GM12874 (cell line): Measurements from ENCODE around the gene UFSP2.

Experiments
- TF ChIP-seq, protein P1 (sequence below): IDR thresholded peaks from 2 replicates; pipeline ENCODE4 v1.5.1; 2011; ENCODE audit warnings: low read depth, mild to moderate bottlenecking, control low read depth, low read length, moderate library complexity; ENCODE audit not compliant: insufficient read depth

UFSP2 gene

DNA sequence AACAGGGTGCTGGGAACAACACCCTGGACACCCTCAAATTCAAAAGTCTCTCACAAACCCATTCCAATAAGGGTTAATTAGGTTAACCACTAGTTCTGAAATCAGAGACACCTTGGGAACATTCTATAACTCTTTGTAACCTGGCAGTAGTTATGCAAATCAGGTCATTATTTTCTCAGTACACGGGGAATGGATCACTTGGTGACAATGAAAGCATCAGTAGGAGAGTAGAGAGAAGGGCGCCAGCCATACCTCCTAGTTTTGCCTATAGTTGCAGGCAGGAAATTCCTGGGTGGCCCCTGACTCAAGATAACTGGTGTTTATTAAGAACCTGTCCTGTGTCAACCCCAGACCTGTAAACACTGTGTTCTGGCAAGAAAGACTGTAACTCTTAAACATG is 43.2 kb upstream of the UFSP2 start:
- TF ChIP-seq, protein P1, sequence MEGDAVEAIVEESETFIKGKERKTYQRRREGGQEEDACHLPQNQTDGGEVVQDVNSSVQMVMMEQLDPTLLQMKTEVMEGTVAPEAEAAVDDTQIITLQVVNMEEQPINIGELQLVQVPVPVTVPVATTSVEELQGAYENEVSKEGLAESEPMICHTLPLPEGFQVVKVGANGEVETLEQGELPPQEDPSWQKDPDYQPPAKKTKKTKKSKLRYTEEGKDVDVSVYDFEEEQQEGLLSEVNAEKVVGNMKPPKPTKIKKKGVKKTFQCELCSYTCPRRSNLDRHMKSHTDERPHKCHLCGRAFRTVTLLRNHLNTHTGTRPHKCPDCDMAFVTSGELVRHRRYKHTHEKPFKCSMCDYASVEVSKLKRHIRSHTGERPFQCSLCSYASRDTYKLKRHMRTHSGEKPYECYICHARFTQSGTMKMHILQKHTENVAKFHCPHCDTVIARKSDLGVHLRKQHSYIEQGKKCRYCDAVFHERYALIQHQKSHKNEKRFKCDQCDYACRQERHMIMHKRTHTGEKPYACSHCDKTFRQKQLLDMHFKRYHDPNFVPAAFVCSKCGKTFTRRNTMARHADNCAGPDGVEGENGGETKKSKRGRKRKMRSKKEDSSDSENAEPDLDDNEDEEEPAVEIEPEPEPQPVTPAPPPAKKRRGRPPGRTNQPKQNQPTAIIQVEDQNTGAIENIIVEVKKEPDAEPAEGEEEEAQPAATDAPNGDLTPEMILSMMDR: no peak

DNA sequence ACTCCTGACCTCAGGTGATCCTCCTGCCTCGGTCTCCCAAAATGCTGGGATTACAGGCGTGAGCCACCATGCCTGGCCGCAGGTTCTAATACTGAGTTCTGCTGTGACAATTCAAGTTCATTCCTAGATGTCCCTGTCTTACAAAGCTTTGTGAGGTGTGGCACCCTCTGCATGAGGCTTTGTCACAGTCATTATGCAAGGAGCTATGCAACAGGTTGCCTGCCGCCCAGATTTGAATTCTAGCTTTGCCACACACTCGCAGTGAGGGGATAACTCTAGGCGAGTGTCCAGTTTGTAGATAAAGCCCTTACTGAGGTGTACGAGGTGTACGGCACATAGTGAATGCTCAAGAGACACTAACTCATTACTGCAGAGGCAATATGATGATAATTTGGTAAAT is 42.2 kb upstream of the UFSP2 start:
- TF ChIP-seq, protein P1: no peak

DNA sequence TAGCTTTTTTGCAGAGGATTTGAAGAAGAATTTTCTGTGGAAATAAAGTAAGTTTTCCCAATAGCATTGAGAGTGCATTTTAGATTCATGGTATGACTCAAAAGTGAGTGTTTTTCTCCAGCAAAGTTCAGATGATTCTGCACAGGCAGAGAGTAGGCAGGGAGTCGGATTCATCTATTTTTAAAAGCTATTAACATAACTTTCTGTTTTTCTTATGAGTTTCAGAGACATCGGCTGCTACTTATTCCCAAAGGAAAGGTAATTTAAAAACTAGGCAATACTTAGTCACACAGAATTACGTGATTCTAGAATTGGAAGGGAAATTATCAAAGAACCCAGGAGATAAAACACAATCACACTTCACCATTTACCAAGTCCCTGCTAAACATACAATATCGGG is 41.3 kb upstream of the UFSP2 start:
- TF ChIP-seq, protein P1: no peak

DNA sequence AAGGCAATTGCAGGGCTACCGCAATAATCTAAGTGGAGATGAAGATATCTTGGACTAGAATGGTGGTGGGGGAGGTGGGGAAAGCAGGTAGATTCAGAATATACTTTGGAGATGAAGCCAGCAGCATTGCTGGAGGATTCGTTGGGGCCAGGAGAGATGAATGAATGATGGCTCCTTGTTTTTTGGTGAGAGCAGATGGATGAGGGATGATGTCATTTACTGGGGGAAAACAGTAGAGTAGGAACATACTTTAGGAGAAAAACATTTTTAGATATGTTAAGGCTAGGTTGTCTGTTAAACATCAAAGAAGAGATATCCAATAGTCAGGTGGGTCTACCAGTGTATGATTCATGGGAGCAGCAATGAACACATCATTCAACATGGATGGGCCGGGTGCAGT is 39.9 kb upstream of the UFSP2 start:
- TF ChIP-seq, protein P1: no peak

DNA sequence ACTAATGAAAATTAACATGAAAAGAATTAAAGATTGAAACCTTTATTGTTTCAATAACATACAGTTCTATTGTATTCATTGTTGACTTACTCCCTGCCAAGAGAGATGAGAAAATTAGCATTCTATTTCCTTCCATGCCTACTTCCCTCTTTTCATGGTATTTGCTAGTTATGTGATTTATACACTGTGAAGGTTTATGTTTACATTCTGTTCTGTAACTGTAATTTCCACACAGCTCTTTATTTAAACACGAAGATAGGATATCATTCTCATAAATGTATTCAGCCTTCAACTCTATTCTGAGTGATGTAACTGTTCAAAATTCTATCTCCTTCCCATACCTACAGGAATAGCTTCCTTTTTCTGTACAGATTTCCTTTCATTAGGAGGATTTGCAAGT is 39.1 kb upstream of the UFSP2 start:
- TF ChIP-seq, protein P1: no peak

DNA sequence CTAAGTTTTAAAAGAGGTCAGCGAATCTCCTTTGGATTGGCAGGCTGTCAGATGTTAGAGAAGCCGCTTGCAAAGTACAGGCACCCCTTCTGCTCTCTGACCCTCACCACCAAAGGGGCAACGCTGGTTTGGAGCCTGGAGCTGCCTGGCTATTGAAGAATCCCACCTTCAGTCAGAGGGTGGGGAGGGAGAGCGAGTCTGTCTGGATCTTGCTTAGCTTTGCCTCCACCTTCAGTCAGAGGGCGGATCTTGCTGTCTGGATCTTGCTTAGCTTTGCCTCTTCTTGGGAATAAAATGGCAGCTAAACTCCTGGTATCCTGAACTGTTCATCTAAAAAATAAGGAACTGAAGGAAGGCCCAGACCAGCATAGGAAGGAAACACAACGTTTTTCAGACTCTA is 38.4 kb upstream of the UFSP2 start:
- TF ChIP-seq, protein P1: no peak

DNA sequence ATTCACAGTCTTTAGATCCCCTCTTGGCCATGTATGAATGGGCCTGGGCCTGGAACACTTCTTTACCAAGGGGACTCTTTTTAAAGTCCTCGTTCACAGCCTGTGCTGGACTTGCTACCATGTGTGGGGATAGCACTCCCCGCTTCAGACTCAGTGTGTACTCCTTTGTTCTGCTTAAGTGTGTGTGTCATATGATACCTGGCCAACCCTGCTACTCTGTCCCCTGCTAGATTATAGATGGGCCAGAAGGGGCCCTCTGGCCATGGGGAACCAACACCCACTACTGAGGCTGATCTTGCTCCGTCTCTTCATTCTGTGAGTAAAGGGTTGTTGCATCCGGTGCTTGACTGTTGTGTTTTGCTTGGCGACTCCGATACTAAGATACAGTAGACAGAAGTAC is 37.8 kb upstream of the UFSP2 start:
- TF ChIP-seq, protein P1: no peak

DNA sequence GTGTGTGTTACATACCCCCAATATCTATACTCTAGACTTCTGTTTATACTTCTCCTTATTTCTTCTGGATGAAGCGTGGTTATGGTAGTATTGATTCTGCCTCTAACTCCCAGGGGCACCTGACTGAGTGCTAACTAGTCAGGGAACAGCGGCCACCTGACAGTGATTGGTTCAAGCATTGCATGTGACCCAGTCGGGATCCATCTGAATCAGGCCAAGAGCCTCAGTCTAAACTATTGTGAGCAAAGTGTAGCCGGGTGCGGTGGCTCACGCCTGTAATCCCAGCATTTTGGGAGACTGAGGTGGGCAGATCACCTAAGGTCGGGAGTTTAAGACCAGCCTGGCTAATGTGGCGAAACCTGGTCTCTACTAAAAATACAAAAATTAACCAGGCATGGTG is 35.8 kb upstream of the UFSP2 start:
- TF ChIP-seq, protein P1: no peak
